HepG2 (cell line): ENCODE measurements around the gene ATP2A2. TPM values are rescaled to one million over a fixed set of nuclear protein-coding genes. Genes with fewer than 3 reads are reported as not detected.
A peak's percentile ranks its signal among the peaks of the same experiment; 100 is the strongest.

Experiments used
- MLLT10 ChIP-seq: sonication (generic); formaldehyde crosslinking; IDR thresholded peaks from 2 replicates; pipeline ENCODE4 v1.4.0; 2020; ENCODE audit warnings: missing genetic modification reagents
- MTF2 ChIP-seq: sonication (generic); formaldehyde crosslinking; IDR thresholded peaks from 2 replicates; pipeline ENCODE4 v1.5.0; 2020; ENCODE audit warnings: missing genetic modification reagents, borderline replicate concordance
- NR1H2 ChIP-seq: sonication (generic); formaldehyde crosslinking; IDR thresholded peaks from 2 replicates; pipeline ENCODE4 v1.8.1; 2022; ENCODE audit warnings: low read depth, missing genetic modification reagents, borderline replicate concordance
- PAWR ChIP-seq: sonication (generic); formaldehyde crosslinking; IDR thresholded peaks from 2 replicates; pipeline ENCODE4 v1.4.0; 2020; ENCODE audit warnings: missing genetic modification reagents, mild to moderate bottlenecking, borderline replicate concordance
- RAD51 ChIP-seq: fragments of 450-650 bp; IDR thresholded peaks from 2 replicates; pipeline ENCODE4 v1.6.1; 2016; ENCODE audit warnings: borderline replicate concordance
- REPIN1 ChIP-seq: sonication (generic); formaldehyde crosslinking; IDR thresholded peaks from 2 replicates; pipeline ENCODE4 v1.8.0; 2022; ENCODE audit warnings: missing genetic modification reagents, low read depth, mild to moderate bottlenecking, borderline replicate concordance
- RXRB ChIP-seq: IDR thresholded peaks from 2 replicates; pipeline ENCODE4 v1.6.1; 2016; ENCODE audit warnings: borderline replicate concordance, missing genetic modification reagents, missing compliant biosample characterization
- SNAI1 ChIP-seq: sonication (generic); formaldehyde crosslinking; IDR thresholded peaks from 2 replicates; pipeline ENCODE4 v1.5.0; 2020; ENCODE audit warnings: mild to moderate bottlenecking, missing genetic modification reagents, borderline replicate concordance
- SRY ChIP-seq: sonication (generic); formaldehyde crosslinking; IDR thresholded peaks from 2 replicates; pipeline ENCODE4 v1.8.0; 2022; ENCODE audit warnings: mild to moderate bottlenecking, missing genetic modification reagents
- TARDBP ChIP-seq: sonication (generic); formaldehyde crosslinking; IDR thresholded peaks from 2 replicates; pipeline ENCODE4 v1.8.0; 2022; ENCODE audit warnings: mild to moderate bottlenecking, missing genetic modification reagents
- TBX2 ChIP-seq: sonication (generic); formaldehyde crosslinking; IDR thresholded peaks from 2 replicates; pipeline ENCODE4 v1.5.0; 2020; ENCODE audit warnings: missing genetic modification reagents, mild to moderate bottlenecking, borderline replicate concordance
- TEAD3 ChIP-seq: optimal IDR thresholded peaks from 2 replicates; pipeline ENCODE3; 2016; ENCODE audit warnings: borderline replicate concordance
- TMF1 ChIP-seq: sonication (generic); formaldehyde crosslinking; IDR thresholded peaks from 2 replicates; pipeline ENCODE4 v1.8.1; 2022; ENCODE audit warnings: low read depth, missing genetic modification reagents
- UBTF ChIP-seq: sonication (generic); formaldehyde crosslinking; IDR thresholded peaks from 2 replicates; pipeline ENCODE4 v1.4.0; 2020; ENCODE audit warnings: mild to moderate bottlenecking, missing genetic modification reagents
- ZMYM4 ChIP-seq: sonication (generic); formaldehyde crosslinking; IDR thresholded peaks from 2 replicates; pipeline ENCODE4 v1.8.1; 2023; ENCODE audit warnings: mild to moderate bottlenecking, missing genetic modification reagents
- ZNF431 ChIP-seq: sonication (generic); formaldehyde crosslinking; IDR thresholded peaks from 2 replicates; pipeline ENCODE4 v1.9.0; 2022; ENCODE audit warnings: missing genetic modification reagents, low read depth, mild to moderate bottlenecking, borderline replicate concordance
- ZNF44 ChIP-seq: sonication (generic); formaldehyde crosslinking; IDR thresholded peaks from 2 replicates; pipeline ENCODE4 v1.5.1; 2020; ENCODE audit warnings: mild to moderate bottlenecking, missing genetic modification reagents
- ZNF558 ChIP-seq: sonication (generic); formaldehyde crosslinking; IDR thresholded peaks from 2 replicates; pipeline ENCODE4 v1.9.0; 2022; ENCODE audit warnings: mild to moderate bottlenecking, missing genetic modification reagents, borderline replicate concordance
- ZNF563 ChIP-seq: sonication (generic); formaldehyde crosslinking; IDR thresholded peaks from 2 replicates; pipeline ENCODE4 v1.8.0; 2022; ENCODE audit warnings: mild to moderate bottlenecking, moderate library complexity, missing genetic modification reagents
- ZNF883 ChIP-seq: sonication (generic); formaldehyde crosslinking; IDR thresholded peaks from 2 replicates; pipeline ENCODE4 v1.5.1; 2020; ENCODE audit warnings: mild to moderate bottlenecking, missing genetic modification reagents; ENCODE audit errors: not compliant biosample characterization
- ZZZ3 ChIP-seq: sonication (generic); formaldehyde crosslinking; IDR thresholded peaks from 2 replicates; pipeline ENCODE4 v1.4.0; 2020; ENCODE audit warnings: missing genetic modification reagents, mild to moderate bottlenecking, borderline replicate concordance
- polyA plus RNA-seq, 8 experiments: library from polyadenylated mRNA; depleted of rRNA in 3 of 8; stranded (reverse) in 7 of 8; unstranded in 1 of 8; fragments of >200 nt; fragmentation: Illumina TruSeq in 4 of 8; extraction: Trizol in 4 of 8; gene quantifications; 2 replicates each; pipeline versions ENCODE4 v1.2.1 to v1.2.3, GENCODE V29; 2011 to 2016; ENCODE audit warnings: low read depth in 4 of 8, missing spikeins in 1 of 8, mixed read lengths in 1 of 8; ENCODE audit not compliant: insufficient read depth in 1 of 8
- total RNA-seq, 5 experiments: library from RNA; depleted of rRNA; stranded (reverse); fragments of >200 nt; fragmentation: Illumina TruSeq; extraction: Trizol; gene quantifications; 2 replicates each; pipeline ENCODE4 v1.2.3, GENCODE V29; 2016; ENCODE audit warnings: low read depth in 1 of 5

ATP2A2 gene
- total and polyA plus RNA-seq, 2 of the 13 experiments (the other 11 are each of a cell fraction or from before 2014, with no cell fraction given) = 35.4 to 85.5 TPM

- peak; percentile 93 for TF ChIP-seq UBTF
- TF ChIP-seq ZNF431 (CRISPR knock-in tag) = no peak; the same call in 1 of the 2 replicates
- no peak for TF ChIP-seq PAWR (CRISPR knock-in tag)
- 0 out of 2 replicates have a peak, but pooled peaks have one; percentile 15 for TF ChIP-seq SNAI1 (CRISPR knock-in tag)
- TF ChIP-seq ZNF883 = peak; percentile 85
- peak; percentile 6 for TF ChIP-seq TEAD3
- 0 out of 2 replicates have a peak, but pooled peaks have one; percentile 21 for TF ChIP-seq ZZZ3 (CRISPR knock-in tag)
- no peak for TF ChIP-seq RAD51
- 0 out of 2 replicates have a peak, but pooled peaks have one; percentile 4 for TF ChIP-seq RXRB (CRISPR knock-in tag)
- peak; percentile 85 for TF ChIP-seq SRY (CRISPR knock-in tag)
- TF ChIP-seq ZNF558 (CRISPR knock-in tag) = peak; percentile 54; the same call in 1 of the 2 replicates
- TF ChIP-seq MLLT10 (CRISPR knock-in tag) = no peak
- no peak for TF ChIP-seq ZNF44
- TF ChIP-seq ZMYM4 (CRISPR knock-in tag) = peak; percentile 30; the same call in 1 of the 2 replicates
- 0 out of 2 replicates have a peak, but pooled peaks have one; percentile 1 for TF ChIP-seq REPIN1 (CRISPR knock-in tag)
- TF ChIP-seq TBX2 (CRISPR knock-in tag) = peak; percentile 40; the same call in 1 of the 2 replicates
- TF ChIP-seq NR1H2 = peak; percentile 77; the same call in 1 of the 2 replicates
- TF ChIP-seq MTF2 (CRISPR knock-in tag) = no peak
- no peak; the same call in 1 of the 2 replicates for TF ChIP-seq TMF1 (CRISPR knock-in tag)
- peak; percentile 89 for TF ChIP-seq ZNF563 (CRISPR knock-in tag)
- no peak for TF ChIP-seq TARDBP (CRISPR knock-in tag)
These were observed 677 bp downstream of the ATP2A2 start (continued) for GRCh38 chr12:110281549-110282299.
